D721Med (cell line): ENCODE data around the gene MEGF6.

ENCODE experiments used
- DNase-seq: peaks from one replicate; pipeline ENCODE4 v3.0.0; 2011; ENCODE audit warnings: low spot score; ENCODE audit not compliant: insufficient read length
- FAIRE-seq: peaks from 2 replicates; lab custom pipeline; 2011; peaks lifted over from hg19 to GRCh38; lab: Jason Lieb, UNC
- TF ChIP-seq, protein P1 (sequence below): IDR thresholded peaks from 2 replicates; pipeline ENCODE4 v1.5.1; 2012; ENCODE audit warnings: mild to moderate bottlenecking, control low read depth; ENCODE audit not compliant: insufficient read depth; ENCODE audit errors: missing control alignments

MEGF6 gene

DNA sequence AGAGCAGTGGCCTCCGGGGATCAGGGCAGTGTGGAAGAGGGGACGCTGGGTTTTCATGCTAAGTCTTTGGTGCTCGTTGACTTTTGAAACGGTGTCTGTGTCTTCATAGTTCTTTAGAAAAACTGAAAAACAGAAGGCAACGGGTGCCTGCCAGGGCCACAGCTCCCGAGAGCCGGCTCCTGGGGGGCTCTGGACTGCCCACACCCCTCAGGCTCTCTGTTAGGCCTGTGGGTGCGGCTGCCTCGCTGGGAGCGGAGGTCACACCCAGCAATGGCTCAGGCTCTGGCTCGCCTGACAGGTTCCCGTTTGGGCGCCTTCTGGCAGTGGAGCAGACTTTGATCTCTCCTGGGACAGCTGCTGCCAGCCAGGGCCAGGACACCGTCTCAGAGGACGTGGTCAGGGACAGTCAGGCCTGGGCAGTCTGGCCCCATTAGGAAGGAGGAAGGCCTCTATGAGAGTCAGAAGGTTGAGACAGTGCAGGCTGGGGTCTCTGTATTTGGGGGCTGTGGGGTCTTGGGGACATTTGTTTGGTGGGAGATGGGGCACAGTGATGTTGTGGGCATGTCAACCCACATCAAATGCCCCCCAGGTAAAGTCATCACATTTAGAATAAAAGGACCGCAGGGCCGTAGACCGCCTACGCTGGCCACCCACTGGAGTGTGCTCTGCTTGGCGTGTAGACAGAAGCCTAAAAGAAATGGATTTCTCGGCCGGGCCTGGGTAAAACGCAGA is 151.2 kb downstream of the MEGF6 start:
- FAIRE-seq (no peak), DNase-seq (no peak)
- TF ChIP-seq, protein P1, sequence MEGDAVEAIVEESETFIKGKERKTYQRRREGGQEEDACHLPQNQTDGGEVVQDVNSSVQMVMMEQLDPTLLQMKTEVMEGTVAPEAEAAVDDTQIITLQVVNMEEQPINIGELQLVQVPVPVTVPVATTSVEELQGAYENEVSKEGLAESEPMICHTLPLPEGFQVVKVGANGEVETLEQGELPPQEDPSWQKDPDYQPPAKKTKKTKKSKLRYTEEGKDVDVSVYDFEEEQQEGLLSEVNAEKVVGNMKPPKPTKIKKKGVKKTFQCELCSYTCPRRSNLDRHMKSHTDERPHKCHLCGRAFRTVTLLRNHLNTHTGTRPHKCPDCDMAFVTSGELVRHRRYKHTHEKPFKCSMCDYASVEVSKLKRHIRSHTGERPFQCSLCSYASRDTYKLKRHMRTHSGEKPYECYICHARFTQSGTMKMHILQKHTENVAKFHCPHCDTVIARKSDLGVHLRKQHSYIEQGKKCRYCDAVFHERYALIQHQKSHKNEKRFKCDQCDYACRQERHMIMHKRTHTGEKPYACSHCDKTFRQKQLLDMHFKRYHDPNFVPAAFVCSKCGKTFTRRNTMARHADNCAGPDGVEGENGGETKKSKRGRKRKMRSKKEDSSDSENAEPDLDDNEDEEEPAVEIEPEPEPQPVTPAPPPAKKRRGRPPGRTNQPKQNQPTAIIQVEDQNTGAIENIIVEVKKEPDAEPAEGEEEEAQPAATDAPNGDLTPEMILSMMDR: no peak

DNA sequence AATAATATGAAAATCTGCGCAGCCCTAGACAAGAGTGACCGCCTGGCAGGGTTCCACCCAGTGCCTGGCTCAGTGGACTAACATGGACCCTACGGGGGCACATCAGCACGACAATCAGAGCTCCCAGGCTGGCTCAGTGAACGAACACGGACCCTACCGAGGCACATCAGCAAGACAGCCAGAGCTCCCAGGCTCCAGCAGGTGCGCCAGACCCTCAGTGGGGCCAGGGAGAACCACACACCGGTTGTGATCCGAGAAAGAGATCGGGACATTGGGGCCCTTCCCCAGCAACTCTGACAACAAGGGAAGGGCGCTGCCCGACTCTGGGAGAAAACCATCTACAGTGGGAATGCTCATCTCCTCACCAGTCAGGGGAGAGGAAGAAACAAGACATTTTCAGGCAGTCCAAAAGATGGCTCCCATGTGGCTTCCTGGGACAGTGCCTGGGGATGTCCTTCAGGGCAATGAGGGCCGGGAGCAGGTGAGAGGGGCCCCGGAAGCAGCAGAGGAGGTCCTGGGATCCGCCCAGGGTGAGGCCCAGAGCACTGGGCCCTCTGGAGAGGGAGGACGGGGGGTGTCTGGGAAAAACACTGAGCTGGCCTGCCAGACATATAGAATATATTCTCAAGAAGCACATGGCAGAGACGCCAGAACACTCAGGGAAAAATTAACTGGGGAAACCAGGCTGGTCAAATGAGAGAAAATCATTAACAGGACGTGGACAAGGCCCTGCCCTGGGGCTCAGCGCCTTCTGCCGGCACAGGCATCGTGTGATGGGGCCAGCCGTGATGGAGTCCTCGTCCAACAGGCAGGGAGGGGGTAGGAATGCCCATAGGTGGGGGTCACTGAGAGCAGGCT is 152.0 kb downstream of the MEGF6 start:
- DNase-seq (no peak), FAIRE-seq (no peak)

DNA sequence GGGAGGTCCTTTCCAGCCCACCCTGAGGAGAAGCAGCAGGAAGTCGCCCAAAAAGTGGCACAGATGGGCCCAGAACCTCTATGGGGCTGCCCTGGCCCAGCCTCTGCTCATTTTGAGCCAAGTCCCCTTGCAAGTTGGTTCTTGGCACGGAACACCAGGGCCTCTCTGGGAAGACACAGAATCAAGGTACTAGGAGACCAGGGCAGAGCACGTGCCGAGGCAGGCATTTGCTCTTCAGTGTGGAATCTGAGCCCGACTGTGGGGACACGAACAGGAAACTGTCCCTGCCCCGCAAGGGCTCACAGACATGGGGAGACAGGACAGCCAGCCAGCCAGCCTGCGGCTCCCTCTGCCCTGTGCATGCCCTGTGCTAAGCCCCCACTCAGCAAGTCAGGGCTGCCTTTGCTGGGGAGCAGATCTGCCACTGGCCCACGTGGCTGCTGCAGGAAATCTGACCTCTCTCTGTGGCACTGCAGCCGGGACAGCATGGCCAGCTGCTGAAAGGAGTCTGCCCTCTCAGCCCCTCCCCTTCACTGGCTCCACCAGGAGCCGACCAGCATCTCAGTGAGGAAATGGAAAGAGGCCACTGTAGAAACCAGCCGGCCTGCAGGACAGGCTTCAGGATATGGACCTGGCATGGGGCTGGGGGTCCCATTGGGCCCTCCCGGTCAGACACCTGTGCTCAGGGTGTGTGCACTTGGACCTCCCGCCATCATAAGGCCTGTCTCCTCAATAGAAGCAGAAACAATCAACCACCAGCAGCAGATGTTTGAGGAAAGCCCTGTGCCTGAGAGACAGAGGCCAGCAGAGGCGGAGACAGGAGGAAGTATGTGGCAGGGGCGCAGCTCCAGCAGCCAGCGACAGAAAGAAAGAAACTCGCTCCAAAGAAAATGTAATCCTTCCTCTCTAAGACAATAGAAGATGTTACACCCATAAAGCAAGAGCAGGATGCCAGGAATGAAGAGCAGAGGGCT is 153.1 kb downstream of the MEGF6 start:
- FAIRE-seq (no peak), DNase-seq (no peak)
- TF ChIP-seq, protein P1: no peak

More for the DNA sequence above, 152.0 kb downstream of the MEGF6 start:
- TF ChIP-seq, protein P1: no peak

DNA sequence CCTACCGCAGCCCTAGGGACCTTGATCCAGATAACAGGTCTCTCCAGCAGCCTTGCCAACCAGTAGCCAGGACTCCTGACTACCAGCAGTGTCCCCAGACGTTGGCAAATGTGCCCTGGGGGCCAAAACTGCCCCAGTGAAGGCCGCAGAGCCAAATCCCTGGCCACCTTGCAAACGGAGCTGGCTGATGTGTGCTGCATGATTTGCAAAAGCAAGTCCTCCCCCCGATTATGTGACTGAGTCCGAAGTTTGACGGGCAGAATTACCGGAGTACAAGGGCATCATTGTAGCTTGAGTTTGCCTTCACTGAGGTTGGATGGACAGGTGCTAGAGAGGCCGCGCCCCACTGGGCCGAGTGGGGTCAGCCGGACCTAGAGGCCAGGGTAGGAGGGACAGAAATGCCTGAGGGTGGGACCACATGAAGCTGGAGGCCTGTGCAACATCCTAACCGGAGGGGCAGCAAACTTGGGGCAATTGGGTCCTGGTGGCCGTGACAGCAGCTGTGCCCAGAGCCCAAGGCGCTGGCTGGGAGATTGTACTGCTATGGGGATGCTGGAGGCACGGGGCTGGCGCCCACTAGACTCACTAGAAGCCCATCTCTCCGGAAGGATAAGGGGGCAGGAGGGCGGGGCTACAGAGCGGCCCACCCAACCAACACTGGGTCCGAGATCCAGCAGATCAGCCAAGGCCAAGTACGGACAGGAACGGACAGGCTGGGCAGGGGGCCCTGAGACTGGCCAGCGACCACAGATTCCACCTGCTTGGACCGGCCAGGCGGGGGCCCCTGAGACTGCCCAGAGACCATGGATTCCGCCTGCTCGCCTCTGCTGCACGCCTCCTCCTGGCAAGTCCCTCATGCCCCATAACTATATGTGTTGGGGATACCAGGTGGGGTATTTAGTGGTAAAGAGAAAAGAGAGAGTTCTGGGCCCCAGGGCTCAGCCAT is 154.1 kb downstream of the MEGF6 start:
- FAIRE-seq: no peak
- no peak for DNase-seq
- TF ChIP-seq, protein P1: no peak

DNA sequence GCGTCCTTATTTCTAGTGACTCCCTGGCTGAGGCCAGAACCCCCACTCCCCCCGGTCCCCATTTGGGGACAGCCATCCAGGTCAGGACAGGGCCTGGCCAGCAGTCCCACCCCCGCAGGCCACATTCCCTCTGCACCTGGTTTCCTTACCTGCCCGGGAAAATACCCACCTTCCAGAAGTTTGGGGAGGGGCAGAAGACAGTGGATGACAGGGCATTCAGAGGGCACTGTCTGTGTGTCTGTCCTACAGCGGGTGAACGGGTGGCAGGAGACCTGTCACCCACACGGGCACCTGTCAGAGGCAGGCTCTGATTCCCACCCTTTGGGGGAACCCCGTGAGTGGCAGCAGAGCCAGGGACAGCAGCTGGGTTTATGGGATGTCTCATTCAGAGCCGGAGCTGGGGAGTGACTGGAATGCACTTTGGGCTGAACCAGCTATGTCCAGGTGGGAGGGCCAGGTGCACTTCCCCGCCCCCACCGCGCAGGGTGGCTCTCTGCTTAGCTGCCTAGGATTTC is 154.8 kb downstream of the MEGF6 start:
- FAIRE-seq (no peak), DNase-seq (no peak)
- TF ChIP-seq, protein P1: no peak
